ENCODE measurements around the gene ULK4.
A peak's percentile ranks its signal among the peaks of the same experiment; 100 is the strongest.
"Not testable (repeated sequence)": the region's sequence is repeated elsewhere in the genome, so short reads cannot be mapped to it uniquely, and the experiment has no call there.

Gene ULK4

GRCh38 chr3:41661796-41662195 is 300.1 kb downstream of the ULK4 start:
- H3K27me3 ChIP-seq (ENCODE audit: control insufficient read depth in 5 of 5, insufficient read depth in 4 of 5, low read length in 5 of 5), result no peaks in the 10 kb centered on the region
- H3K9ac ChIP-seq (ENCODE audit: low read length in 5 of 5), result no peak overlapping the region
- H3K4me3 ChIP-seq (ENCODE audit: low read depth in 1 of 5, low read length in 5 of 5), result no peak overlapping the region
- no peak overlapping the region for H3K27ac ChIP-seq (ENCODE audit: low read depth, low read length)
- H3K4me1 ChIP-seq (ENCODE audit: control insufficient read depth in 5 of 5, insufficient read depth in 5 of 5, low read length in 5 of 5), result no peaks in the 10 kb centered on the region
- peaks cover 0 to 23% (median 9%) of the 10 kb centered on the region in 5 donors for H3K36me3 ChIP-seq (ENCODE audit: control insufficient read depth in 5 of 5, insufficient read depth in 5 of 5, low read length in 5 of 5)
- peaks cover 0 to 12% (median 10%) of the 10 kb centered on the region in 5 donors for H3K9me3 ChIP-seq (ENCODE audit: control insufficient read depth in 5 of 5, low read length in 5 of 5)

- Histone ChIP-seq H3K4me1 (ENCODE audit: control insufficient read depth in 5 of 5, insufficient read depth in 5 of 5, low read length in 5 of 5) (no peaks in the 10 kb centered on the region), H3K27ac (ENCODE audit: low read depth, low read length) (no peak overlapping the region), H3K27me3 (ENCODE audit: control insufficient read depth in 5 of 5, insufficient read depth in 4 of 5, low read length in 5 of 5) (no peaks in the 10 kb centered on the region), H3K9ac (ENCODE audit: low read length in 5 of 5) (no peak overlapping the region), H3K9me3 (ENCODE audit: control insufficient read depth in 5 of 5, low read length in 5 of 5) (peaks cover 0 to 8% (median 6%) of the 10 kb centered on the region in 5 donors), H3K36me3 (ENCODE audit: control insufficient read depth in 5 of 5, insufficient read depth in 5 of 5, low read length in 5 of 5) (peaks cover 0 to 12% (median 3%) of the 10 kb centered on the region in 5 donors), H3K4me3 (ENCODE audit: low read depth in 1 of 5, low read length in 5 of 5) (no peak overlapping the region)
Observed at GRCh38 chr3:41660510-41660909, 301.4 kb downstream of the ULK4 start.

GRCh38 chr3:41653571-41654239 is 308.2 kb downstream of the ULK4 start:
- no peaks in the 10 kb centered on the region for H3K36me3 ChIP-seq (ENCODE audit: control insufficient read depth in 5 of 5, insufficient read depth in 5 of 5, low read length in 5 of 5)
- H3K4me3 ChIP-seq (ENCODE audit: low read depth in 1 of 5, low read length in 5 of 5), result no peak overlapping the region
- H3K27ac ChIP-seq (ENCODE audit: low read depth, low read length), result no peak overlapping the region
- no peaks in the 10 kb centered on the region for H3K27me3 ChIP-seq (ENCODE audit: control insufficient read depth in 5 of 5, insufficient read depth in 4 of 5, low read length in 5 of 5)
- no peak overlapping the region for H3K9ac ChIP-seq (ENCODE audit: low read length in 5 of 5)
- no peaks in the 10 kb centered on the region for H3K9me3 ChIP-seq (ENCODE audit: control insufficient read depth in 5 of 5, low read length in 5 of 5)
- H3K4me1 ChIP-seq (ENCODE audit: control insufficient read depth in 5 of 5, insufficient read depth in 5 of 5, low read length in 5 of 5), result peaks cover 0 to 28% (median 14%) of the 10 kb centered on the region in 5 donors

GRCh38 chr3:41652931-41653330 is 309.0 kb downstream of the ULK4 start:
- H3K36me3 ChIP-seq (ENCODE audit: control insufficient read depth in 5 of 5, insufficient read depth in 5 of 5, low read length in 5 of 5), result no peaks in the 10 kb centered on the region
- no peak overlapping the region for H3K27ac ChIP-seq (ENCODE audit: low read depth, low read length)
- peaks cover 0 to 28% (median 14%) of the 10 kb centered on the region in 5 donors for H3K4me1 ChIP-seq (ENCODE audit: control insufficient read depth in 5 of 5, insufficient read depth in 5 of 5, low read length in 5 of 5)
- no peak overlapping the region for H3K4me3 ChIP-seq (ENCODE audit: low read depth in 1 of 5, low read length in 5 of 5)
- no peak overlapping the region for H3K9ac ChIP-seq (ENCODE audit: low read length in 5 of 5)
- H3K9me3 ChIP-seq (ENCODE audit: control insufficient read depth in 5 of 5, low read length in 5 of 5), result no peaks in the 10 kb centered on the region
- H3K27me3 ChIP-seq (ENCODE audit: control insufficient read depth in 5 of 5, insufficient read depth in 4 of 5, low read length in 5 of 5), result no peaks in the 10 kb centered on the region

GRCh38 chr3:41652506-41652905 is 309.4 kb downstream of the ULK4 start:
- H3K9ac ChIP-seq (ENCODE audit: low read length in 5 of 5), result no peak overlapping the region
- no peak overlapping the region for H3K27ac ChIP-seq (ENCODE audit: low read depth, low read length)
- no peaks in the 10 kb centered on the region for H3K36me3 ChIP-seq (ENCODE audit: control insufficient read depth in 5 of 5, insufficient read depth in 5 of 5, low read length in 5 of 5)
- H3K9me3 ChIP-seq (ENCODE audit: control insufficient read depth in 5 of 5, low read length in 5 of 5), result no peaks in the 10 kb centered on the region
- peaks cover 0 to 28% (median 14%) of the 10 kb centered on the region in 5 donors for H3K4me1 ChIP-seq (ENCODE audit: control insufficient read depth in 5 of 5, insufficient read depth in 5 of 5, low read length in 5 of 5)
- H3K4me3 ChIP-seq (ENCODE audit: low read depth in 1 of 5, low read length in 5 of 5), result no peak overlapping the region
- no peaks in the 10 kb centered on the region for H3K27me3 ChIP-seq (ENCODE audit: control insufficient read depth in 5 of 5, insufficient read depth in 4 of 5, low read length in 5 of 5)

GRCh38 chr3:41651718-41652117 is 310.2 kb downstream of the ULK4 start:
- Histone ChIP-seq H3K36me3 (ENCODE audit: control insufficient read depth in 5 of 5, insufficient read depth in 5 of 5, low read length in 5 of 5) (no peaks in the 10 kb centered on the region), H3K9ac (ENCODE audit: low read length in 5 of 5) (no peak overlapping the region), H3K27ac (ENCODE audit: low read depth, low read length) (no peak overlapping the region), H3K27me3 (ENCODE audit: control insufficient read depth in 5 of 5, insufficient read depth in 4 of 5, low read length in 5 of 5) (no peaks in the 10 kb centered on the region), H3K4me3 (ENCODE audit: low read depth in 1 of 5, low read length in 5 of 5) (no peak overlapping the region), H3K4me1 (ENCODE audit: control insufficient read depth in 5 of 5, insufficient read depth in 5 of 5, low read length in 5 of 5) (peaks cover 0 to 28% (median 14%) of the 10 kb centered on the region in 5 donors), H3K9me3 (ENCODE audit: control insufficient read depth in 5 of 5, low read length in 5 of 5) (no peaks in the 10 kb centered on the region)

- peaks cover 0 to 28% (median 14%) of the 10 kb centered on the region in 5 donors for H3K4me1 ChIP-seq (ENCODE audit: control insufficient read depth in 5 of 5, insufficient read depth in 5 of 5, low read length in 5 of 5)
- no peak overlapping the region for H3K27ac ChIP-seq (ENCODE audit: low read depth, low read length)
- no peaks in the 10 kb centered on the region for H3K27me3 ChIP-seq (ENCODE audit: control insufficient read depth in 5 of 5, insufficient read depth in 4 of 5, low read length in 5 of 5)
- H3K36me3 ChIP-seq (ENCODE audit: control insufficient read depth in 5 of 5, insufficient read depth in 5 of 5, low read length in 5 of 5), result no peaks in the 10 kb centered on the region
- no peaks in the 10 kb centered on the region for H3K9me3 ChIP-seq (ENCODE audit: control insufficient read depth in 5 of 5, low read length in 5 of 5)
- H3K4me3 ChIP-seq (ENCODE audit: low read depth in 1 of 5, low read length in 5 of 5), result peak overlapping the region in 1 of 5 donors; percentile 3
- no peak overlapping the region for H3K9ac ChIP-seq (ENCODE audit: low read length in 5 of 5)
Observed at GRCh38 chr3:41650406-41650805, 311.5 kb downstream of the ULK4 start.

GRCh38 chr3:41649129-41649739 is 312.7 kb downstream of the ULK4 start:
- Histone ChIP-seq H3K36me3 (ENCODE audit: control insufficient read depth in 5 of 5, insufficient read depth in 5 of 5, low read length in 5 of 5) (no peaks in the 10 kb centered on the region), H3K27ac (ENCODE audit: low read depth, low read length) (no peak overlapping the region), H3K9ac (ENCODE audit: low read length in 5 of 5) (no peak overlapping the region), H3K27me3 (ENCODE audit: control insufficient read depth in 5 of 5, insufficient read depth in 4 of 5, low read length in 5 of 5) (no peaks in the 10 kb centered on the region), H3K4me1 (ENCODE audit: control insufficient read depth in 5 of 5, insufficient read depth in 5 of 5, low read length in 5 of 5) (peaks cover 0 to 27% (median 14%) of the 10 kb centered on the region in 5 donors), H3K4me3 (ENCODE audit: low read depth in 1 of 5, low read length in 5 of 5) (no peak overlapping the region), H3K9me3 (ENCODE audit: control insufficient read depth in 5 of 5, low read length in 5 of 5) (no peaks in the 10 kb centered on the region)

- not testable (repeated sequence) for H3K27me3 ChIP-seq (ENCODE audit: control insufficient read depth in 5 of 5, insufficient read depth in 4 of 5, low read length in 5 of 5); H3K9me3 ChIP-seq (ENCODE audit: control insufficient read depth in 5 of 5, low read length in 5 of 5); H3K9ac ChIP-seq (ENCODE audit: low read length in 5 of 5); H3K4me3 ChIP-seq (ENCODE audit: low read depth in 1 of 5, low read length in 5 of 5); H3K36me3 ChIP-seq (ENCODE audit: control insufficient read depth in 5 of 5, insufficient read depth in 5 of 5, low read length in 5 of 5); H3K27ac ChIP-seq (ENCODE audit: low read depth, low read length)
- H3K4me1 ChIP-seq (ENCODE audit: control insufficient read depth in 5 of 5, insufficient read depth in 5 of 5, low read length in 5 of 5), result peaks cover 0 to 12% (median 8%) of the 10 kb centered on the region in 5 donors
Observed at GRCh38 chr3:41647730-41648129, 314.2 kb downstream of the ULK4 start.

GRCh38 chr3:41640076-41640475 is 321.8 kb downstream of the ULK4 start:
- H3K4me1 ChIP-seq (ENCODE audit: control insufficient read depth in 5 of 5, insufficient read depth in 5 of 5, low read length in 5 of 5), result no peaks in the 10 kb centered on the region
- H3K27ac ChIP-seq (ENCODE audit: low read depth, low read length), result no peak overlapping the region
- H3K4me3 ChIP-seq (ENCODE audit: low read depth in 1 of 5, low read length in 5 of 5), result no peak overlapping the region
- H3K9ac ChIP-seq (ENCODE audit: low read length in 5 of 5), result no peak overlapping the region
- H3K9me3 ChIP-seq (ENCODE audit: control insufficient read depth in 5 of 5, low read length in 5 of 5), result no peaks in the 10 kb centered on the region
- no peaks in the 10 kb centered on the region for H3K27me3 ChIP-seq (ENCODE audit: control insufficient read depth in 5 of 5, insufficient read depth in 4 of 5, low read length in 5 of 5)
- no peaks in the 10 kb centered on the region for H3K36me3 ChIP-seq (ENCODE audit: control insufficient read depth in 5 of 5, insufficient read depth in 5 of 5, low read length in 5 of 5)
